ENCODE results near the gene PARP15.
"Not testable (repeated sequence)": the region's sequence is repeated elsewhere in the genome, so short reads cannot be mapped to it uniquely, and the experiment has no call there.

DNA sequence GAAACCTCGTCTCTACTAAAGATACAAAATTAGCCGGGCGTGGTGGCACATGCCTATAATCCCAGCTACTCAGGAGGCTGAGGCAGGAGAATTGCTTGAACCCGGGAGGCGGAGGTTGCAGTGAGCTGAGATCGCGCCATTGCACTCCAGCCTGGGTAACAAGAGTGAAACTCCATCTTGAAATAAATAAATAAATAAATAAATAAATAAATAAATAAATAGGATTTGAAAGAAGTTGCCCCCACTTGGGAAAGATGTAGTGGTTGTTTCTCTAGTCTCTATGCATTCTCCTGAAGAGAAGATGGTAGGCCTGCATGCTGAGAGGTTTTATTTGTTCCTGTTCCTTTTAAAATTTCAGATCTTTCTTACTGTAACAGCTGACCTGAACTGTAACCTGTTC is 9.3 kb upstream of the PARP15 start:
- TF ChIP-seq, protein P1, sequence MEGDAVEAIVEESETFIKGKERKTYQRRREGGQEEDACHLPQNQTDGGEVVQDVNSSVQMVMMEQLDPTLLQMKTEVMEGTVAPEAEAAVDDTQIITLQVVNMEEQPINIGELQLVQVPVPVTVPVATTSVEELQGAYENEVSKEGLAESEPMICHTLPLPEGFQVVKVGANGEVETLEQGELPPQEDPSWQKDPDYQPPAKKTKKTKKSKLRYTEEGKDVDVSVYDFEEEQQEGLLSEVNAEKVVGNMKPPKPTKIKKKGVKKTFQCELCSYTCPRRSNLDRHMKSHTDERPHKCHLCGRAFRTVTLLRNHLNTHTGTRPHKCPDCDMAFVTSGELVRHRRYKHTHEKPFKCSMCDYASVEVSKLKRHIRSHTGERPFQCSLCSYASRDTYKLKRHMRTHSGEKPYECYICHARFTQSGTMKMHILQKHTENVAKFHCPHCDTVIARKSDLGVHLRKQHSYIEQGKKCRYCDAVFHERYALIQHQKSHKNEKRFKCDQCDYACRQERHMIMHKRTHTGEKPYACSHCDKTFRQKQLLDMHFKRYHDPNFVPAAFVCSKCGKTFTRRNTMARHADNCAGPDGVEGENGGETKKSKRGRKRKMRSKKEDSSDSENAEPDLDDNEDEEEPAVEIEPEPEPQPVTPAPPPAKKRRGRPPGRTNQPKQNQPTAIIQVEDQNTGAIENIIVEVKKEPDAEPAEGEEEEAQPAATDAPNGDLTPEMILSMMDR (IDR thresholded peaks at IDR 0.05; ENCODE audit: insufficient read depth, low read depth, low read length) = not testable (repeated sequence)
- not testable (repeated sequence) for TF ChIP-seq EZH2 (IDR thresholded peaks at IDR 0.05; ENCODE audit: insufficient read depth, low read length)

Measured in astrocyte (in vitro differentiated cells and primary cell).